Activated CD4-positive, alpha-beta T cell treated with anti-CD3 and anti-CD28 coated beads, Interleukin-2, amount 10 ng/mL, durations not matched to agents 7 days and 5 days (primary cell): ENCODE measurements around the gene PTPN13. TPM values are rescaled to one million over a fixed set of nuclear protein-coding genes. Genes with fewer than 3 reads are reported as not detected.
A peak's percentile ranks its signal among the peaks of the same experiment; 100 is the strongest.

Experiments used
- CTCF ChIA-PET: fragments of 350-600 bp; sonication (Branson Sonifier 250); formaldehyde crosslinking; loops from one replicate; lab custom pipeline; 2021; ENCODE audit warnings: antibody characterized with exemption; lab: Charles Lee
- POLR2A ChIA-PET: fragments of 350-600 bp; sonication (Branson Sonifier 250); formaldehyde crosslinking; loops from one replicate; lab custom pipeline; 2021; ENCODE audit warnings: antibody characterized with exemption; lab: Charles Lee
- DNase-seq: peaks from one replicate; pipeline ENCODE4 v3.0.0-alpha.2; 2020
- H3K27ac Mint-ChIP-seq: one replicate; pipeline ENCODE4 v1.8.0; 2021; ENCODE audit warnings: mild to moderate bottlenecking, moderate library complexity, mixed read lengths
- H3K27me3 Mint-ChIP-seq: one replicate; pipeline ENCODE4 v1.8.0; 2021; ENCODE audit warnings: mixed read lengths
- H3K36me3 Mint-ChIP-seq: one replicate; pipeline ENCODE4 v1.8.0; 2021; ENCODE audit warnings: low read depth, mixed read lengths
- H3K4me1 Mint-ChIP-seq: one replicate; pipeline ENCODE4 v1.8.0; 2021; ENCODE audit warnings: mixed read lengths
- H3K4me3 Mint-ChIP-seq: one replicate; pipeline ENCODE4 v1.8.0; 2021; ENCODE audit warnings: mild to moderate bottlenecking, moderate library complexity, mixed read lengths
- H3K9me3 Mint-ChIP-seq: one replicate; pipeline ENCODE4 v1.8.0; 2021; ENCODE audit warnings: mixed read lengths
- total RNA-seq, 2 experiments: library from RNA; stranded (reverse); gene quantifications; one replicate each; pipeline ENCODE4 v1.2.3, GENCODE V29; 2021

PTPN13 gene
- total RNA-seq, 2 experiments from 2014 or later: 2.0 to 2.6 TPM

DNA sequence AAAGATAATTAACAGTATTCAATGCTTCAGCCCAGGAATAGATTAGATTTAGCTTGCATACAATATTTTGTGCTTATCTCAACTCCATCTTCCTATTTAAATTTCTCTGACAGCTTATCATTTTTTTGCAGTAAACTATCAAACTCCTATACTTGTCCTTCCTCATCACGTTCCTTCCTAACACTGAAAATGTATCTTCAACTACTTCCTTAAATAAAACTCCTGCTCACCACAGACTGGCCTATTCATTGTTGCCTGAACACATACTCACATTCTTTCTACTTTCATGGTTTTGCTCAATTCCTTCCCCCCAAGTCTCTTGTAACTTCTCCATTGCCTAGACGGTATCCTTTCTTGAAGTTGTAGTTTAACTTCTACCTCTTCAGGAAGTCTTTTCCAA, 28.5 kb upstream of the PTPN13 start:
- peaks cover 2% of the 10 kb centered on the region for H3K27me3 Mint-ChIP-seq
- CTCF ChIA-PET: no interaction called here

DNA sequence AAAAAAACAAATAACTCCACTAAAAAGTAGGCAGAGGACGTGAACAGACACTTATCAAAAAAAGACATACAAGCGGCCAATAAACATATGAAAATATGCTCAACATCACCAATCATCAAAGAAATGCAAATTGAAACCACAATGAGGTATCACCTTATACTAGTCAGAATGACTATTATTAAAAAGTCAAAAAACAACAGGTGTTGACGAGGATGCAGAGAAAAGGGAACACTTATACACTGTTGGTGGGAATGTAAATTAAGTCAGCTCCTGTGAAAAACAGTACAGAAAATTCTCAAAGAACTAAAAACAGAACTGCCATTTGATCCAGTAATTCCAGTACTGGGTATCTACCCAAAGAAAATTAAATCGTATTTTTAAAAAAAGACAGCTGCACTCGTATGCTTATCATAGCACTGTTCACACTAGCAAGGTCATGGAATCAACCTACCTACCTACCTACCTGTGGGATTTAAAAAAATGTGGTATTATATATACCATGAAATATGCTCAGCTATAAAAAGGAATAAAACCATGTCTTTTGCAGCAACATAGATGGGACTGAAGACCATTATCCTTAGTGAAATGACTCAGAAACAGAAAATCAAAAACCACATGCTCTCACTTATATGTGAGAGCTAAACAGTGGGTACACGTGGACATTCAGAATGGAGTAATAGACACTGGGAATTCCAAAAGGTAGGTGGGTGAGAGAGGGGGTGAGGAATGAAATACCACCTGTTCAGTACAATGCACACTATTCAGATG, 24.8 kb upstream of the PTPN13 start:
- DNase-seq: no peak
- H3K4me1 Mint-ChIP-seq: no peaks in the 10 kb centered on the region
- no peaks in the 10 kb centered on the region for H3K9me3 Mint-ChIP-seq
- CTCF ChIA-PET: no interaction called here
- H3K36me3 Mint-ChIP-seq: no peaks in the 10 kb centered on the region
- H3K27ac Mint-ChIP-seq: no peak overlapping the region
- POLR2A ChIA-PET: no interaction called here
- no peaks in the 10 kb centered on the region for H3K27me3 Mint-ChIP-seq
- H3K4me3 Mint-ChIP-seq: no peak overlapping the region

More for the DNA sequence above, 28.5 kb upstream of the PTPN13 start:
- POLR2A ChIA-PET: no interaction called here
- H3K27ac Mint-ChIP-seq: no peak overlapping the region
- H3K4me1 Mint-ChIP-seq: no peaks in the 10 kb centered on the region
- DNase-seq: no peak
- no peaks in the 10 kb centered on the region for H3K9me3 Mint-ChIP-seq
- H3K4me3 Mint-ChIP-seq: no peak overlapping the region
- H3K36me3 Mint-ChIP-seq: no peaks in the 10 kb centered on the region

DNA sequence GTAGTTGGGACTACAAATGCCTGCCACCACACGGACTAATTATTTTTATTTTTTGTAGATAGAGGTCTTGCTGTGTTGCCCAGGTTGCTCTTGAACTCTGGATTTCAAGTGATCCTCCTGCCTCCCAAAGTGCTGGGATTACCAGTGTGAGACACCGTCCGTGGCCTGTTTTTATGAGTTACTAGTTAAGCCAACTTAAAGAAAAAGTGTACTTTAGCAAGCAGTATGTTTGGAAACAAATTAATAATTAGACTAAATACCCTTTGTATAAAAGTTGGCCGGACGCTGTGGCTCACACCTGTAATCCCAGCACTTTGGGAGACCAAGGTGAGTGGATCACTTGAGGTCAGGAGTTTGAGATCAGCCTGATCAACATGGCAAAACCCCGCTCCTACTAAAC, 14.2 kb upstream of the PTPN13 start:
- no peak for DNase-seq
- Mint-ChIP-seq H3K27ac (no peak overlapping the region), H3K4me3 (no peak overlapping the region), H3K27me3 (peaks cover 4% of the 10 kb centered on the region), H3K36me3 (no peaks in the 10 kb centered on the region), H3K9me3 (no peaks in the 10 kb centered on the region), H3K4me1 (no peaks in the 10 kb centered on the region)
- ChIA-PET POLR2A (no interaction called here), CTCF (no interaction called here)

DNA sequence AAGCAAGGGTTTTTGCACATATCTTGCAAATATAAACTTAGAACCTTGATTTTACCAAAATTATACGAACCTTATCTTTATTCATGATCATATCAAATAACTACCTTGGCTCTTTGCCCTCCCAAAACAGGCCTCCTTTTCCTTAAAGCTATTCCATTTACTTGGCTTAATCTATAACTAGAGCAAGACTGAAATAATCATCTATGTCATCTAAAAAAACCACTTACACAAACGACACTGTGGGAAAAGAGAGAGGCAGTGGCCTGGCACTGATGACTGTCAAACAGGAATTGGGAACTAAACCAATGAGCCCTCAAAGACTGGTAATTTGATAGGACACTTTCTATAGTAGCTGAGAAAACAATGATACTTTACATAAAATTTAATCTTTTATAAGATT, 11.7 kb upstream of the PTPN13 start:
- POLR2A ChIA-PET: no interaction called here
- H3K36me3 Mint-ChIP-seq: no peaks in the 10 kb centered on the region
- H3K4me3 Mint-ChIP-seq: no peak overlapping the region
- no peaks in the 10 kb centered on the region for H3K9me3 Mint-ChIP-seq
- peaks cover 19% of the 10 kb centered on the region for H3K27me3 Mint-ChIP-seq
- no peaks in the 10 kb centered on the region for H3K4me1 Mint-ChIP-seq
- no peak for DNase-seq
- CTCF ChIA-PET: no interaction called here
- H3K27ac Mint-ChIP-seq: no peak overlapping the region

DNA sequence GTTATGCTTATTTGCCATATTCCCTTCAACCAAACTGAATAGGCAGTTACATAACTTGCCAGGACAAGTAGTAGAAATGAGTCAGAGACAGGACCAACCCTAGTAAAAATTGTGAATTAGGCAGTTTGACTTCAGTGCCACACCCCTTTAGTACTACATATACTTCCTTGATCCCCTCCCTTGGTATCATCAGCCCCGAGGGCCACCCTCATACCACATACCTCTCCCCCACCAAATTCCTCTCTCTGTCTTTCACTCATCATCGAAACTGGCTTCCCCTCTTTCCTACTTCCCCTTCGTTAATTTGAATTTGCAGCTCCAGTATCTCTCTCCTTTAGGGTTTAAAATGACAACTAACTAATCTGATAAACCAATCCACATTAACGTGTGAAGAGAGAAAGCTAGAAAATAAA, 7.9 kb upstream of the PTPN13 start:
- no peaks in the 10 kb centered on the region for H3K9me3 Mint-ChIP-seq
- CTCF ChIA-PET: no interaction called here
- H3K4me3 Mint-ChIP-seq: no peak overlapping the region
- no peak for DNase-seq
- POLR2A ChIA-PET: no interaction called here
- no peaks in the 10 kb centered on the region for H3K4me1 Mint-ChIP-seq
- no peaks in the 10 kb centered on the region for H3K36me3 Mint-ChIP-seq
- peaks cover 23% of the 10 kb centered on the region for H3K27me3 Mint-ChIP-seq
- H3K27ac Mint-ChIP-seq: no peak overlapping the region

DNA sequence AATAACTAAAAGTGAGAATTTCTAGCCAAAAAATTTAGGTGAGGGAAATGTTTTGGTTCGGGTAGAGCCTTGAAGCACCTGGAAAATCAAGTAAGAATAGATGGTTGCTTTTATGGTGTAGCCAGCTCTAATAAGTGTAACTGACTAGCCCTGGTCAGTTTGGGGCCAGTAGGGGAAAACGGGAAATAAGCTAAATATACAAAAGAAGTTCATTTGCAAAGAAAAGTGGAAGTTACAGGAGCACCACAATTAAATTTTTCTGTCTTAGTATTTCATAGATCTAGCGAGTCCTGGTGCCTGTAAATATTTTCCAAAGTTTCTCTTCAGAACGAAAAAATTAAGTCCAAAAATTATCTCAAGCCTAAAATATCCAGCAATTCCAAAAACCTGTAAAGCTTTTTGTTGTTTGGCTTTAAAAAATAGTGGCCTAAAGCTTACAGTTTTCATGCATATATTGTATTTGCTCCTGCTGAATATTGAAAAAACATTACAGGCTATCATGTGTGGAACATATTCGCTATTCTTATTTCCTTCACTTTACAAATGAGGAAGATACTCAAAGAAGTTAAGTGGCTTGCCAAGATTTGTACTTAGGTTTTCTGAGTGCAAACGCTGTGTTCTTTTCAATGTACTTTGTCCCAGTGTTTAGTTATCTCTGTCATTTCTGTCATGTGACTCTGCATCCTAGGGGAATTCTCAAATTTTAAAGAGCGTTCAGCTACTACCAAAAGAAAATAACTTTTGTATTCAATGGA, 7.3 kb upstream of the PTPN13 start:
- Mint-ChIP-seq H3K36me3 (no peaks in the 10 kb centered on the region), H3K27ac (no peak overlapping the region), H3K27me3 (peaks cover 23% of the 10 kb centered on the region), H3K9me3 (no peaks in the 10 kb centered on the region), H3K4me1 (no peaks in the 10 kb centered on the region), H3K4me3 (no peak overlapping the region)
- POLR2A ChIA-PET: interaction anchor here (0.7 kb wide), 1 partner anchor 9 kb away, joined by 4 read pairs; no protein-coding TSS in a partner anchor
- no peak for DNase-seq
- CTCF ChIA-PET: no interaction called here

DNA sequence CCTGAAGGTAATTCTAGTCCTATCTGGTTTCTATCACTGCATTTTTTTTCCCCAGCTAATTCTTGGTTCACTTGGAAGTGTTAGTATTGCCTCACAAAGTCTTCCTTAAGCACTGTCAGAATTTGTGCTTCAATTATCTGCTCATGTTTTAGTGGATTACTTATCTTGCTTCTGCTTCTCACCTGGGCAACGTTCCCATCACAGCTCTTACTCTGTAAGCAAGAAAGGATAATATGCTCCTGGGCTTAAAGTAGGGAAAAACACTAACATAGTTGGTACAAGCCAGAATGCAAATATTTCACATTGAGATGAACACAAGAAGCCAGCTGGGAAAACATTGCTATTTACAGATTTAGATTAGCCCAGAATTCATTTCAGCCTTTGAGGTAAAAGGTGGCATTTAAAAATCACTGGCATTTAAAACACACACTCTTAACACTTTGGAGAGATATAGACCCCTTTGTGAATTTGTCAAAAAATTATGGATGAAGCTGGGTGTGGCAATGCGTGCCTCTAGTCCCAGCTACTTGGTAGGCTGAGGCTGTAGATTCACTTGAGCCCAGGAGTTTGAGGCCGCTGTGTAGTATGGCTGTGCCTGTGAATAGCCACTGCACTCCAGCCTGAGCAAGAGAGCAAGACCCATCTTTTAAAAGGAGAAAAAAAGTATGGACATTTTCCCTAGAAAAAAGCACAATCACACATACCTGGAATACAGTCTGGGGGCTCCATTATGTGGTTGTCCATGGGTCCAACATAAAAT, 6.6 kb upstream of the PTPN13 start:
- Mint-ChIP-seq H3K36me3 (no peaks in the 10 kb centered on the region), H3K9me3 (no peaks in the 10 kb centered on the region), H3K4me1 (no peaks in the 10 kb centered on the region), H3K27ac (no peak overlapping the region), H3K27me3 (peaks cover 28% of the 10 kb centered on the region), H3K4me3 (no peak overlapping the region)
- POLR2A ChIA-PET: interaction anchor here (0.6 to 0.7 kb wide), 2 partner anchors 8 to 316 kb away, joined by 4 read pairs; no protein-coding TSS in a partner anchor
- CTCF ChIA-PET: no interaction called here
- DNase-seq: no peak

DNA sequence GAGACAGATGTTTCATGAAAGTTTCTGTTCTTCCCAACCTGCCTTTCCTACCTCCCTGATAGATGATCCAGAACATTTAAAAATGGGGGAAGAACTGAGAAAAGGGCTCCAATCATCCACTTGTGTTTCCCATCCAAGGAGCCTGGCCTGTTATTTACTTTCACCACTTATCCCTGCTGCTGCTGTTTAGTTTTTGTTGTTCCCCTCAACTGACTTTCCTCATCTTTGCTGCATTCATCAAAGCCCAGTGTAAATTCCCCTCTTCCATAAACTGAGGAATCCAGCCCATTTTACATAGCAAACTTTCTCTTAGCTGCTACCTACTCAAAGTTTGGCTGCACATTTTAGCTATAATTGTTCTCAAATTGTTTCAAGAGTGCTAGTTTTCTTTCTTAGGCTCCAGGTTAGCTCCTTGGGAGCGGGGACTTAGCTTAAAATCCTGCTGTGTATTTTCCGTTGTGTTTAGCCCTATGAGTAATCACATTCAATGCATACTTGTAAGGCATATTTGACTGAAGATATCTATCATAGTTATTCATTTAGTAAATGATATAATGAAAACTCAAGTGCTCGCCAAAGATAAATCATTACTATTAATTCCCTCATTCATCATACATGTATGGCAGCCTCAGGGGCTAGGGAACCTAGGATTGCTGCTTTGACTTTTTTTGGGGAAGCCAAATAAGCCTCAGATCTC, 1.4 kb upstream of the PTPN13 start:
- no peak overlapping the region for H3K27ac Mint-ChIP-seq
- H3K36me3 Mint-ChIP-seq: no peaks in the 10 kb centered on the region
- CTCF ChIA-PET: interaction anchor here (0.9 kb wide), 1 partner anchor 21 kb away, joined by 4 read pairs; no protein-coding TSS in a partner anchor
- no peaks in the 10 kb centered on the region for H3K9me3 Mint-ChIP-seq
- peaks cover 48% of the 10 kb centered on the region for H3K27me3 Mint-ChIP-seq
- peaks cover 14% of the 10 kb centered on the region for H3K4me1 Mint-ChIP-seq
- POLR2A ChIA-PET: no interaction called here
- H3K4me3 Mint-ChIP-seq: no peak overlapping the region
- DNase-seq: no peak

DNA sequence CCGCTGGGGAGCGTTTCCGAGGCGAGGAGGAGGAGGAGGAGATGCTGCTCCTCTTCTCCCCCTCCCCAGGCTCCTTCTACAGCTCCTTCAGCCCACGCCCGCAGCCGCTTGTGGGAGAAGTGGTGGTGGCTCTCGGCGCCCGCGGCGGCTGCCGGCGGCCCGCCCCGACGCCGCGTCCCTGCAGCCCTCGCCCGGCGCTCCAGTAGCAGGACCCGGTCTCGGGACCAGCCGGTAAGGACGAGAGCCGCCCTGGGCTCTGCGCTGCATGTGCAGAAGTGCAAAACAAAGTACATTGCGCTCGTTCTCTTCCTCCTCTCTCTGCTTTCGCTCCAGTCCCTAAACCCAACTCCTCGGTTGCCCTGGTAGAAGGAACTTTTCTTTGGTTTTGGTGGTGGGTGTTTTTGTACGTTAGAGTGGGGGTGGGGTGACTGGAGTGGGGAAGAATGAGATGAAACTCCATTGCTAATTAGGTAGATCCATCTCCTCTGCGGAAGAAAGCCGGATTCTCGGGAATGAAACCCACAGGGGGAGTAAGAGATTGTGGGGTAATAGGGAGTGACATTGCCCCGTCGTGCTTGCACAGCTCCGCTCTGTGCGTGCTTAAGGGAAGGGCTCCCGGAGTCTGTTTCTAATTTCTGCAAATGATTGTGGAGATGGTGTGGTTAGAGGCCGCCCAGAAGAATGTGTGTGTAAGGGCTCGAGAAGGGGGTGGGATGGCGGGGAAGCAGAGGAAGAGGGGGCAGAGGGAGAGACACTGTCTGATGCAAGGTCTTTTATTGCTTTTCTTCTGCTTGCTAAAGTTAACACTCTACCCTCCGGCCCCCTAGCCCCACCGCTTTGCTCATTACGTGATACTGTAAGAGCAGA, 677 bp downstream of the PTPN13 start:
- H3K4me1 Mint-ChIP-seq: peaks cover 14% of the 10 kb centered on the region
- peaks cover 49% of the 10 kb centered on the region for H3K27me3 Mint-ChIP-seq
- peak; percentile 16 for DNase-seq
- POLR2A ChIA-PET: no interaction called here
- H3K27ac Mint-ChIP-seq: peak overlapping the region; percentile 7
- H3K36me3 Mint-ChIP-seq: no peaks in the 10 kb centered on the region
- peak overlapping the region; percentile 69 for H3K4me3 Mint-ChIP-seq
- CTCF ChIA-PET: interaction anchor here (1.2 kb wide), 2 partner anchors 56 to 340 kb away, joined by 3 to 4 read pairs; partner anchors contain the start of gene AFF1
- no peaks in the 10 kb centered on the region for H3K9me3 Mint-ChIP-seq

DNA sequence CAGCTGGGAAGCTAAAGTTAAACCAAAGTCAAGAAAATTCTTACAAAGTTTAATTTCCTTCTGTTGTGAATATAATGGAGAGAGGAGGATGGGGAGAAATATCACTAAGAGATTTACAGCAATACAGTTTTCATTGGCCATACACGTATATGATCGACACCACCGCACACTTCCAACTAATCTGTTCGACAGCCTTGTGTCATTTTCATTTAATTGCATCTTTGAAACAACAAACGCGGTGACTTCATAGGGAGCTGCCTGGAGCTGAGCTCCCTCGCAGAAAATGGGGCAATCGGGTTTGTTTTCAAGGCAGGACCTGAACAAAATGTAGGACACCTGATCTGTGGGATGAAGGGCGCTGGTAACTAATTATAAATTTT, 1.3 kb downstream of the PTPN13 start:
- Mint-ChIP-seq H3K9me3 (no peaks in the 10 kb centered on the region), H3K27ac (no peak overlapping the region), H3K4me1 (peaks cover 14% of the 10 kb centered on the region), H3K27me3 (peaks cover 49% of the 10 kb centered on the region), H3K36me3 (no peaks in the 10 kb centered on the region), H3K4me3 (peak overlapping the region; percentile 69)
- POLR2A ChIA-PET: interaction anchor here (0.6 kb wide), 1 partner anchor 8 kb away, joined by 4 read pairs; no protein-coding TSS in a partner anchor
- DNase-seq: no peak
- CTCF ChIA-PET: interaction anchor here (1.2 kb wide), 1 partner anchor 339 kb away, joined by 3 read pairs; the partner anchor contains the start of gene AFF1

DNA sequence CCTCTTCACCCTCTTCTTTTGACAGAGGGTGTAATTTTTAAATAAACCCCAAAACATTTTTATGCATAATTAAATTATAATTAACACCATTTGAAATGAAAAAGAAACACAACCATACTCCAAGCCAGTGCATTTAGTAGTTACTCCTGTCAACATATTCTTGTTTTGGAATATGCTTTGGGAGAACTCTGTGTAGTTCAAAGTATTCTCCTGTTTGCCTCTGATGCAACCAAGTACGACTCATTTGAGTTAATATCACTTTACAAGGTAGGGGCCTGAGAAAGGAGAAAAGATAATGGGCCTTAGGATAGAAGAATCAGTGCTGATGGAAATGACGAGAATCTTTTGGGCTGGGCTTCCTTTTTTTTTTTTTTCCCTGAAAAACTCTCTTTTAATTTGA, 2.7 kb downstream of the PTPN13 start:
- CTCF ChIA-PET: no interaction called here
- H3K9me3 Mint-ChIP-seq: no peaks in the 10 kb centered on the region

More for the DNA sequence above, 2.7 kb downstream of the PTPN13 start:
- Mint-ChIP-seq H3K4me3 (no peak overlapping the region), H3K36me3 (no peaks in the 10 kb centered on the region), H3K4me1 (peaks cover 14% of the 10 kb centered on the region), H3K27ac (no peak overlapping the region), H3K27me3 (peaks cover 54% of the 10 kb centered on the region)
- no peak for DNase-seq
- POLR2A ChIA-PET: no interaction called here
